Epithelial cell of proximal tubule (primary cell): ENCODE results near the gene SIM1. TPM values are rescaled to one million over a fixed set of nuclear protein-coding genes. Genes with fewer than 3 reads are reported as not detected.

Source experiments
- DNase-seq: peaks from one replicate; pipeline ENCODE4 v3.0.0-alpha.2; 2011; ENCODE audit warnings: low read depth
- H3K4me3 ChIP-seq: 2 replicates; pipeline ENCODE4 v1.5.1; 2011; ENCODE audit warnings: low read depth, mild to moderate bottlenecking, low read length
- total RNA-seq: library from RNA; depleted of rRNA; stranded (reverse); fragments of >200 nt; gene quantifications from 2 replicates; pipeline ENCODE4 v1.2.3, GENCODE V29; 2015
- TF ChIP-seq, protein P1 (sequence below): conservative IDR thresholded peaks from 2 replicates; pipeline ENCODE4 v1.5.1; 2012; ENCODE audit warnings: low read depth, mild to moderate bottlenecking, low read length

The SIM1 gene
- total RNA-seq, 1 donor from 2014 or later: 9.5 TPM

DNA sequence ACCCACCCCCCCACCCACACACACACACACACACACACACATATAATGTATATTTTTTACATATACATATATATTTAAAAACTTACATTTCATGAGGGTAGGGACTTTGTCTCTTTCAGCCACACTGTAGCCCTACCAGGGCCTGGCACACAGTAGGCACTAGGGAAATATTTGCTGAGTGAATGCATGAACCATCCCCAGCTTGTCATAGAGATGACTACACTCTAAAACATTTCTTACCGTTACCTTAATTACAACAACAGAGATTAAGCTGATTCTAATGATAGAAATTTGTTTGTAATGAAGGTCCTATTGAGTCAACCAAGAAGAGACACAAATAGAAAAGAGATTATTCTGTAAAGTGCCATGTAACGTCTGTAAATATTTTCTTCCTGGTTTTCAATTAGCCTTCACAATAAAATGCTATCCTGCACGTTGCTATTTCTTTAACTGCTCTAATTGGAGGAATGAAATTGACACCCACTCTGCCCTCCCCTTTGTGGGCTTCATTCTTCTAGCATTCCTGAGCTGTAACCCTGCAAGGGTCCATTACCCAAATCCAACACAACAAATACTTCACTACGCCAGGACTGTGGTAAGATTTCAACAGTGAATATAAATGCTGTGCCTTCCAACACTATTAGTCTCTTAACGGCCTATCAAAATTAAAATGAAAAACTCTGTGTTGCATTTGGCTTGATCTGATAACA, 30.8 kb downstream of the SIM1 start:
- DNase-seq: no peak
- no peak overlapping the region for H3K4me3 ChIP-seq
- TF ChIP-seq, protein P1, sequence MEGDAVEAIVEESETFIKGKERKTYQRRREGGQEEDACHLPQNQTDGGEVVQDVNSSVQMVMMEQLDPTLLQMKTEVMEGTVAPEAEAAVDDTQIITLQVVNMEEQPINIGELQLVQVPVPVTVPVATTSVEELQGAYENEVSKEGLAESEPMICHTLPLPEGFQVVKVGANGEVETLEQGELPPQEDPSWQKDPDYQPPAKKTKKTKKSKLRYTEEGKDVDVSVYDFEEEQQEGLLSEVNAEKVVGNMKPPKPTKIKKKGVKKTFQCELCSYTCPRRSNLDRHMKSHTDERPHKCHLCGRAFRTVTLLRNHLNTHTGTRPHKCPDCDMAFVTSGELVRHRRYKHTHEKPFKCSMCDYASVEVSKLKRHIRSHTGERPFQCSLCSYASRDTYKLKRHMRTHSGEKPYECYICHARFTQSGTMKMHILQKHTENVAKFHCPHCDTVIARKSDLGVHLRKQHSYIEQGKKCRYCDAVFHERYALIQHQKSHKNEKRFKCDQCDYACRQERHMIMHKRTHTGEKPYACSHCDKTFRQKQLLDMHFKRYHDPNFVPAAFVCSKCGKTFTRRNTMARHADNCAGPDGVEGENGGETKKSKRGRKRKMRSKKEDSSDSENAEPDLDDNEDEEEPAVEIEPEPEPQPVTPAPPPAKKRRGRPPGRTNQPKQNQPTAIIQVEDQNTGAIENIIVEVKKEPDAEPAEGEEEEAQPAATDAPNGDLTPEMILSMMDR: no peak

DNA sequence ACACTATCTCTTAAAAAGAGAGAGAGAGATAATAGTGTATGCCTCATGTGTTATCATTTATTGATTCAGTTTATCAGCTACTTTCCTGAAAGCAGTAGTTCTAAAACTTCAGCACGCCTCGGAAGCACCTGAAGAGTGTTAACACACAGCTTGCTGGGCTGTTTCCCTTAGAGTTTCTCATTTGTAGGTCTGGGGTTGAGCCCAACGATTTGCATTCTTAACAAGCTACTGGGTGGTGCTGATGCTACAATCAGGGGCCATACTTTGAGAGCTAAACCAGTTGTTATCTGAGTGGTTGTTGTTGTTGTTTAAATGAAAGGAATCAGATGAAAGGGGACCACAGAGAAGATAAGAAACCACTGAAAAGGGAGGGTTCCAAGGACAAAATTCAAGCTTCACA, 32.6 kb downstream of the SIM1 start:
- DNase-seq: no peak
- no peak overlapping the region for H3K4me3 ChIP-seq
- TF ChIP-seq, protein P1: no peak

DNA sequence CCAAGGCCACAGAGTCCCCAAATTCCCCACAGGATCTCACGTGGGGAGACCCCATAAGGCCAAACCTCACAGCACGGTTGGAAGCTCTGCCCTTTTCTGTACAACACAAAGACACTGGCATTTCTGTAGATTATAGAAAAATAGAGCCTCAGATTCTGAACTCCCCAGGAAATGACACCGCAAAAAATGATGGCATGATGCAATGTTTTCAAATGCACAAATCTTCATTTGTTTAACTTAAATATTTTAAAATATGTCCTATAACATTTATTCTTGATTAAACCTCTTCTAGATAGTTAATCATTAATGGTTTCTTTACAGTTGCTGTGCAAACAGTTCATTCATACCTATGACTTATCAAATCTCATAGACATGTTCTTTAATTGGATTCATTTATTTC, 33.8 kb downstream of the SIM1 start:
- no peak for DNase-seq
- H3K4me3 ChIP-seq: no peak overlapping the region
- TF ChIP-seq, protein P1: no peak

DNA sequence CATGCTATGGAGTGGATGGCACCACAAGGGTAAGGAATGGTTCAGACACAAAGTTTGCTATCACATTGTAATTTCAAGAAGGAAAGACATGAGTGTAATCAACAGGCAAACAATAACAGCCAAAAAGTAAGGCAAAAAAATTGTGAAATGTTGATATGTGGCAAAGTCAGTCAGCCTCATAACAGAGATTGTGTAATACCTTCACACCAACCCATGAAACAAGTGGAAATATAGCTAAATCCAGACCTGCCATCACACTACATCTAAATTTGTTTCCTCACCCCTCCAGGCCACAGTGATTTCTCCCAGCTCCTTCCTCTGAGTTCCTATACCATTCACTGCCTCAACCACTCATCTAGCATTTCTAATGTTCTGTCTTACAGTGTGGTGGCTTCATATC, 37.3 kb downstream of the SIM1 start:
- TF ChIP-seq, protein P1: no peak
- H3K4me3 ChIP-seq: no peak overlapping the region
- DNase-seq: no peak

DNA sequence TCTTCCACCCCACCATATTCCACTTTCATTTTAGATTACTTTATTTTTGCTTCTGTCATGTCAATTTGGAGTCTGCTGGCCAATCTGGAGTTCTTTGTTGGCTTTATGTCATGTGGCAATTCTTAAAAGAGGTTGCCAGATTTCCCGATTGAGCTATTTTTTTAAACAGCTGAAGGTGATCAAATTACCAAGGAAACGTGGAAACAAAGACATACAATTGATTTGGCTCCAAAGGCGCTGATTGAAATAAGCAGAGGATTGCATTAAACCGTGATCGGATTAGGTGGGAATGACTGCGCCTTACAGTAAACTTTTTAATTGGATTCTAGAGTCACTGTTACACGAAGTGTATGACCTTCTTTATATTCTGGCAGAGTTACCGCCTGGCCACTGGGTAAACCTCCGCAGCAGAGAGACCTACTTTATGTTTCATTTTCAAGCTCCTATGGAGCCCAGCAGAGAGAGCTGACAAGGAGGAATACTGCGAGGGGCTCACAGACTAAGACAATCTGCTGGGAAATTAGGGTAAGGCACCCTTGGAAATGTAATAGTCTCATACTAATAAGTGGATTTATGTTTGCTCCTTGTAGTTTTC, 37.9 kb downstream of the SIM1 start:
- DNase-seq: no peak
- TF ChIP-seq, protein P1: no peak

DNA sequence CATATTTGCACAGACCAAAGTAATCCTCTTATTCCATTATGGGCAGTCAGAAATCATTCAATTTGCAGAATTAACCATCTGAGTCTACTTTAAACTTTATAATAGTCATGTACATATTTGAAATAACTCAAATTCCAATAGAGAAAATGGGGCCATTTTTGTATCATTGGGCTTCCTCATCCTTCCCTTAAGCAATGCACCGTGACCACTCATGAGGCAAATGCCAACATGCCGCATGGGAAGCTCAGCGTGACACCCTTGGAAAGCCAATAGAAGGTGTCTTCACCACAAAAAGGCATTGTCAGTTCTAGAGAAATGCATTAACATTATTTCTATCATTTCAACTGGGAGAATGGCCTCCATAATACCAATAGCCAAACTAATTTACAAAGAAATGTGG, 38.5 kb downstream of the SIM1 start:
- TF ChIP-seq, protein P1: no peak
- H3K4me3 ChIP-seq: no peak overlapping the region
- peak; percentile 26 for DNase-seq

More for the DNA sequence above, 37.9 kb downstream of the SIM1 start:
- no peak overlapping the region for H3K4me3 ChIP-seq

DNA sequence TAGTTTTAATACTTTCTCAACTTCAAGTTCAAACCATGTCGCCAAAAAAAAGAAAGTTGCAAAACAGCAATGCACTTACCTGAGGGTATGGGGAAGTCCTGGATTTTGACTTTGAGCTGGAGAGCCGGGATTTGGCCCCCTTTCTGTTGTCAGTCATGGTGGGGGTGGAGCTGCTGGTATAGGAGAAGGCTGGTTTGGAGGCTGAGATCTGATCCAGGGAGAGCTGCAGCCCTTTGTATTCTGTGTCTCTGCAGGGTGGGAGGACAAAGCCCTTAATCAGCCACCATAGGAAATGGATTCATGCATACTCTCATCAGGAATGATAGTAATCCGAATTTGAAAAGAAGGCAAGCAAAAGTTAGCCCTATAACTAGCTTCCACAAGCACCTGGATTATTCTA, 44.0 kb downstream of the SIM1 start:
- H3K4me3 ChIP-seq: no peak overlapping the region
- DNase-seq: no peak
- TF ChIP-seq, protein P1: no peak
